GM21723 (cell line): ENCODE data around the gene EDAR.

ENCODE experiments used
- ATAC-seq: cut with Tn5 transposase; IDR thresholded peaks from one replicate; pipeline ENCODE4 v1.9.1; 2021; ENCODE audit warnings: mild to moderate bottlenecking, moderate library complexity; ENCODE audit not compliant: unreplicated experiment

Gene EDAR

DNA sequence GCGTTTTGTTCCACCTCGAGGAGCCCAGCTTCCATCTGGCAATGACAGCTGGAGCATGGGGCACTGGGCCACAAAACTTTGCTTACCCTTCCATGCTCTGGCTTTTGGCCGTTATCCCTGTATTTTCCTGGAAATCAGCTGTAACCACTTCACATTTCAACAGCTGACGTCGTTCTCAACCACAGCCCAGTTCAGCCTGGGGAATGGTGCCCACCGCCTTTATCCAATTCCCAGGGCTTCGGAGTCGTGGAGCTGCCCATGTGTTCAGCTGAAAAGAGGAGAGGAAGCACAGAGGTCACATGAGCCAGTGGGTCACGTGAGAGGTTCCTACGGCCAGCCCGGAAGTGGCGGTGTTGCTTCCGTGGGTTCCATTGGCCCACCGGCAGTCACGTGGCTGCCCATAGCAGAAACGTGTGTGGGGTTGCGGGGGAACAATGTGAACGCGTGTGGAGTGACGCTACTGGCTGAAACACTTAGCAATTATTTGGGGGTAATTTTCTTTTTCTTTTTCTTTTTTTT is 16.7 kb upstream of the EDAR start:
- ATAC-seq: no peak

DNA sequence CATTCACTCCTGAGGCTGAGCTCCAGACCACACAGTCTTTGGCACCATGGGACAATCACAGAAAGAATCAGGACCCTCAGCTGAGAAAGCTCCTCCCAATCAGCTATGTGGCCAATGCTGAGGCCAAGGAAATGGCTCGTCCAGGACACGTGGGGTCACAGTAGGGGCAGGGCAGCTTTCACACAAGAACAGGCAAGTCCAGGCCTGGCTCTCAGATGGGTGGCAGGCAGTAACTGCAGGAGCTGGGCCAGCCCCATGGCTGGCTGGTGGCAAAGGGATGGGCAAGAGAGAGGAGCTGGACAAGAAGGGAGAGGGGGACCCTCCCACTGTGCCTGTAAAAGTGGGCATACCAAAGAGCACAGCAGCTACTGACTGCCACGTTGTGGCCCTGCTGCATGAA is 12.2 kb upstream of the EDAR start:
- no peak for ATAC-seq

DNA sequence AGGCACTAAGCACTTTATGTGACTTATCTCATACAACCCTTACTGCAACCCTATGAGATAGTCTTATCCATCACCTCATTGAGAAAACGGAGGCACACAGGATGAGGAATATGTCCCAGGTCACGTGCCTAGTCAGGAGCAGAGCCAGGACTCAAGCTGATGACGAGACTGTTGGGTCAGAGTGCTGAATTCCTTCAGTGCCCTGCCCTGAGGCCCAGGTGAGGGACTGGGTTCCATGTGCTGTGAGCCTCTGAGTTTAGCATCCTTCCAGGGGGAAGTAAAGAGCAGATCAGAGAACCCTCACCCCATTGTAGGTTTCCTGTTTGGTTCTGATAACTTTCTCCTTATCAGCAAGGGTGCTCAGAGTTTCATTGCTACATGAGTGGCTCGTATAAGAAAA is 11.7 kb upstream of the EDAR start:
- no peak for ATAC-seq

DNA sequence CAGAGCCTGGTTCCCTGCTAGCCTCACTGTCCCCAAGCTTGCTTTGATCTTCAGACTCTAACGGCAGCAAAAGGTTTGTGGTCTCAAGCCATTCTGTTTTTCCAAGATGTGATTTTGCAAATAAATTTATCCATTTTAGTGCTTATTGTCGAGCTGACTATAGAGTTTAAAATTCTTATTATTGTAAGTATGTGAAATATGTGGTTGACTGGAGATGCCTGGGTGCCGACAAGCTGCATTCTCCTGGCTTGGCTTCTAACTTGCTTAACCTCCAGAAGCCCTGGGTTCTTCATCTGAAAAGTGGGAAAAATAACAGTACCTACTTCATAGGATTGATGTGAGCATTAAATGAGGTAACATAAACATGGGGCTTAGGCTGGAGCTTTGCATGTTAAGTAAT is 9.9 kb upstream of the EDAR start:
- no peak for ATAC-seq

DNA sequence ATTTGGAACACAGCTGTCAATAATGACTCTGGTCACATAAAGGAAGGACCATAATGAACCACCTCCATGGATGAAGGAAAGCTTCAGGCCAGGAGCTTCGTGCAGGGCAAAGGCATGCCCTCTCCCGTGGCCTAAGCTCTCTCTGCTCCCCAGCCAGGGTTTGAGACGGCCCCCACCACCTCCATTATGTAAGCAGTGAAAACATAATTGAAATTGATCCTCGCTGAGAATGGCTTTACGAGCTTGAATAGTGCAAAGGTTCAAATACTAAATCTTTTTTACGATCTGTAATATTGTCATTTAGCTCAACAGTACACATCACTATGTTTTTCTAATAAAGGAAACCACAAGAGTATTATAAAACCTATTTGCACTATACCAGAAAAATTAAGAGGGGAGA is 5.2 kb upstream of the EDAR start:
- ATAC-seq: no peak

DNA sequence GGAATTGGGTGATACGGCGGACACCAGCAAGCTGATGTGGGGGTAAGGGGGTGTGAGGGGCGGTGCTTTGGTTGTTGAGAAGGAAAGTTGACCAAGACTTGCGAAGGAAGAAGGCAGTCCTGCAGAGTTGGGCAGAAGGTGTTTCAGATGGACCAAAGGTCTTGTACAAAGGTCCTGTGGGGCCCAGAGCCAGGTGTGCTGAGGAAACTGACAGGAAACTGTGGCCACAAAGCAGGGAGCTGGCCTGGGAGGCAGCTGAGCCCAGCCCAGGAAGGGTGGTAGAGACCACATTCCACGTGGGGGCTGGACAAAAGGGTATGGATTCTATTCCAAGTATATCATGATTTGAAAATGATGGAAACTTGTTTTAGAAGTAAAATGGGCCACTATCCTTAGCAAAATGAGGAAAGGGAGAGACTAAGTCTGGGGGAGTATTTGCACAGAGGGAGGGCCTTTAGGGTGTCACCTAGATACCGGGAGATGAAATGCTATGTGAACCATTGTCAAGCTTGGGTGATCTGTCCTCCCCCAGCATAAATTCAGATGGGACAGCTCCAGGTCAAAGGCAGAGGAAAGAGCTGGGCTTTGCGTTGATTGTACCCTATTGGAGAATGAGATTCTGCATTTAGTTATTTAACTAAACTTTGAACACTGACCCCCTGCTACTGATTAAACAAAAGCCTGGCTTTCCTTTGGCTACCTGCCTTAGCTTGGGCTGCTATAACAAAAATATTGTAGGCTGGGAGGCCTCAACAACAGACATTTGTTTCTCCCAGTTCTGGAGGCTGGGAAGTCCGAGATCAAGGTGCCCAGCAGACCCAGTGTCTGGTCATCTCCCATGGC is 4.3 kb upstream of the EDAR start:
- ATAC-seq: no peak

DNA sequence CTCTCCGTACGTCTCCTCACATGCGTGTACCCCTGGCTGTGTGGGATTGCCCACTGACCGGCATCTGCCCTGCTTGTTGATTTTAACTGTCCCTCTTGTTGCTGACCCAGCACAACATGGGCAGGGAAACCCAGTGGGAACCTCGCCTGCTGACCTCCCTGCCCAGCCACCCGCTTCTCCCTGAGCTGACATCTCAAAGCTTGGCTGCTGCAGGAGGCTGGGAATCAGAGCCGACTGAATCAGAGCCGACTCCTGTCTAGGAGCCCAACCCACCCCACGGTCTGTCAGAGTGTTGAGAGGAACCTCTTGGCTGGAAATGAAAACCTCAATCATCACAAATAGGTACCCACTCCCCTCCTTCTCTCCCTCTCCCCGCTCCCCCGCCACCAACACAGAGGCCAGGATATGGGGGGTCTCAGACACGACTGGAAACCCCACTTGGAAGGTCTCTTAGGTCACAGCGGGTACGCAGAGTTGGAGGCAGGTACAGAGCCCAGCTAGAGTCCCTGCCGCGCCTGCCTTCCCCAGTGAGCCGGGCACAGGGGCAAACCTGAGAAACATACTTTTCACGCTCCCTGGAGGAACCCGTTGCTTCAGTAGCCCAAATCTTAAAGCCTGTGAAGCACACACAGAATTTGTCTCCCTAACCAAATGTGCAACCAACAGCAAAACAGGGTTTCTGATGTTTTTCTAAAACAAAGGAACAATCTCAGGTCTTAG is 784 bp downstream of the EDAR start:
- no peak for ATAC-seq

DNA sequence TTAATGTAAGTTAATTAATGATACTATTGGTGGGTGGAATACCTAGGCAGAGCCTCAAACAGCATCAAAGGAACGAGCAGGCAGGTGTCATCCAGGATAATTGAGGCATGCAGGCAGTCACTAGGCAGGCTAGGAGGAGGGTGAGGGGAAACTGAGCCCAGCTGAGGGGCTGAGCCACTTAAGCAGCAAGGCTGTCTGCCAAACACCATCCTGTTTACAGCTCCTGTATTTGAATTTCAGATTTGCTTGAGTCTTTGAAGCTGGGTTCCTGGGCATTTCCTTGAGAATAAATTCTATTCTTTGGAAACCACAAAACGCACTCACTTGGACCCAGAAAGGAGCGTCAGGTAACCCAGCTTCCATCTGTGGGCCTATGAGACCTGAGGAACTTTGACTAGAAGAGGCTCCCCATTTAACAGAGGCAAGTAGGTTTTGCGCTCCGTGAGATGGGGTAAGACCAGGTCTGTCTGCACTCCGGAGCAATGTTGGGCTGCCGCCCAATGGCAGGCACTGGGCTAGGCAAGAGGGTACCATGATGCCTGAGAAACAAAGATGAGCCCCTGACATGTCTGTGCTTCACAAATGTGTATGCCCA is 2.0 kb downstream of the EDAR start:
- ATAC-seq: no peak

DNA sequence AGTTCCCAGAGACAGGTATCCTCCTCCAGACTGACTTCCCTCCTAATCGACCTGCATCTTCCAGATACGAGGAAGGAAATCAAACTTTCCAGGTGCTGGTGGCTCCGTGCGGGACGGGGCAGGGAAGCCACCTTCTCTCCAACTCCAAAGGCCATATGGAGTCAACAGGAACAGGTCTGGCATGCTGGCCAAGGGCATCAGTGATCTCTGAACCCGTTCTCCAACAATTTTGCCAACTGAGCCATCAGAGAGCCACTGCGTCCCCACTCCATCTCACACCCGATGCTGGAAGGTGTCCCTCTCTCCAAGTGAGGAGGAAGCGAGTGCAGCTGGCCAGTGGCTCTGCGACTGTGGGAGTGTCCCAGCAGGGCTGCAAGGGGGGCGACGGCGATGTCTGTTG is 5.4 kb downstream of the EDAR start:
- no peak for ATAC-seq

DNA sequence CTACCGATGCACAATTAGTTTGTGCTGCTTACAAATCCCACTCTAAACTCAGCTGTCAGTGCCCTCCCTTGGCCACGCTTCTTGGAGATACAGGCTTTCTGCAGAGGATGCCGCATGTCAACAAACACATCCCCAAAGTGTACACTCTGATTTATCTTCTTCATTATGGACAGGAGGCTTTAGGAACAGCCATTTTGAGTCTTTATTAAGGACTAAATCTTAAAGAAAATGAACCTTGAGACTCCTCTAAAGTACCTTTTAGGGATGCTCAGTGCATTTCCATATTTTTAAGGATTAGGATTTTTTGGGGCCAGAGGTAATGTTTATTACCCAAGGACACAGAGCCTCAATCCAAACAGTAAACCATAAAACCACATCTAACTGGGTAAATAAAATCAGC is 6.0 kb downstream of the EDAR start:
- ATAC-seq: no peak

DNA sequence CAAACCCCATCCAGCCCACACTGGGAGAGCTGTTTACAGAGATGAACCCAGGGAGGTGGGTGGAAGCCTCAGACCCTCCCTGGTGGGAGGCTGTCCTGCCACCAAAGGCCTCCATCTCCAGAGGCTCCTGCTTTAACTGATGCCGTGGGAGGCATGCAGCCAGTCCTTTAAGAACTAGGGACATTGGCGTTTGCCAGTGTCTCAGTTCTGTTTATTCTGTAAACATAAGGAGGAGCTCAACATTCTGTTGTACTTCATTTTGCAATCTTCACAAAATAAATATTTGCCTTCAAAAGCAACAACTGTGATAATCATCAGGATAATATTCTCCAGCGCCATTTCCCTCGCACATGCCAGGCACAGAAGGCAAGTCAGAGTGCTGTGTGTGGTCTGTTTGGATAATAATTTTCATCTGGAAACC is 6.8 kb downstream of the EDAR start:
- no peak for ATAC-seq

DNA sequence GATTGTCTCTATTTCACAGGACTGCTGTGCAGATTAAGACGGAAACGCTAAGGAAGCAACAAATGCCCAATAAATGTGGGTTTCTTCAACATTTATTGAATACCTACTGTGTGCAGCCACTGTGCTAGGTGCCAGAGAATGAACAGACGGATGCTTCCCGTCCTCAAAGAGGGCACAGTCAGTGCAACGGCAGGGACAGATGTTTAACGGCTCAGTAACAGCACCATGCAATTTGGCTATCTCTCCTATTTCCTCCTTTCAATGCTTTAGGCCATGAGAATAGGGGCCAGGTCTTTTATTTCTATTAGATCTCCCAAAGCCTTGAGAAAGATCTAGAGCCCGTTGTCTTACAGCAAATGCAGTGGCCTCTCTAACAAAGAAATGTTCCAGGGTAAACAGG is 7.2 kb downstream of the EDAR start:
- no peak for ATAC-seq

DNA sequence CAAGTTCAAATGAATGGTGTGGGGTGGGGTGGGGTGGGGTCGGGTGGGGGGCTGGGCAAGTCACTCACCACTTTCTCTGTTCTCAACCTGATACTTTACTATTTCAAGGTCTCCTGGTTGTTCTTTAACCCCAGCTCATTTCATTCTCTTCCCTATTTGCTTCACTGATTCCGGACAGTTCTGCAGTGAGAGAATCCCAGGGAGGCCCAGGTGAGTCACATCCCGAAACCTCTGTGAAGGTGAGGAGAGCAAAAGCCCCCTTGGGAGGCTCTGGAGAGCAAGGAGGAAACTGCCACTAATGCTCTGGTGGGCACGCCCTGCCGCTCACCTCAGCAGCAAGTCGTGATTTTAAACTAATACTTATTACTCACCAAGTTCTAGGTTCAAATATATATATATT is 8.9 kb downstream of the EDAR start:
- no peak for ATAC-seq

DNA sequence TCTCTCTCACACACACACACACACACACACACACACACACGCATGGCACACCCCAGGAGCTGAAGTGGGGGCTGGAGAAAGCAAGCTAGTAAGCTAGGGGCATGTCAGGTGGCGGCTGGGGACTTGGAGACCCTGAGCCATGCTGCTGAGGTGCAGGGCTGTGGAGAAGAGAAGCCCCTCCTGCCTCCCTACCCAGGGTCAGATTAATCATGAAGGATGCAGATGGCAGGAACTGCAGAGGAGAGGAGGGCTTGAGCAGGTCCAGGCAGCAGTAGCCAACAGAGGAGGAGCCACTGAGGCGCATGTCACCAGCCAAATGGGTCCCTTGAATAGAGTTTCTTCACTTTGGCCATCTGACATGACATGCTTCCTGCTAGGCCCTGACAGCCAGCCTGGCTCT is 9.6 kb downstream of the EDAR start:
- no peak for ATAC-seq

DNA sequence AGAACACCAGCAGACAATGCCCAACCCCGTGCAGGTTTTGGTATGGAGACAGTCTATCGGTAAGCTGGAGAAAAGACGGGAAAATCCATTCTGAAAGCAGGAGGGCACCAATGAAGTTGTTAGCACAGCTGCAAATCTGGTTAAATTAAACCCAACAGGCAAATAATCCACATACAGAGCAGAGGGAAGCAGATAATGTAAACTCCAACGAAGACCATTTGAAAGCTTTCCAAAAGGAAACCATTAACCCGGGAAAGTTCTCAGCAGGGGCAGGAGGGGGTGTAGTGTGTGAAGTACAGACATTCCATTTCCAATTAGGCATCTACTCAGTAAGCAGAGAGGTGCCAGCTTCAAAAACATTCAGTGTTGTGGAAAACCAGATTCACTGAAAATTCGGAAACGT is 10.3 kb downstream of the EDAR start:
- ATAC-seq: no peak

DNA sequence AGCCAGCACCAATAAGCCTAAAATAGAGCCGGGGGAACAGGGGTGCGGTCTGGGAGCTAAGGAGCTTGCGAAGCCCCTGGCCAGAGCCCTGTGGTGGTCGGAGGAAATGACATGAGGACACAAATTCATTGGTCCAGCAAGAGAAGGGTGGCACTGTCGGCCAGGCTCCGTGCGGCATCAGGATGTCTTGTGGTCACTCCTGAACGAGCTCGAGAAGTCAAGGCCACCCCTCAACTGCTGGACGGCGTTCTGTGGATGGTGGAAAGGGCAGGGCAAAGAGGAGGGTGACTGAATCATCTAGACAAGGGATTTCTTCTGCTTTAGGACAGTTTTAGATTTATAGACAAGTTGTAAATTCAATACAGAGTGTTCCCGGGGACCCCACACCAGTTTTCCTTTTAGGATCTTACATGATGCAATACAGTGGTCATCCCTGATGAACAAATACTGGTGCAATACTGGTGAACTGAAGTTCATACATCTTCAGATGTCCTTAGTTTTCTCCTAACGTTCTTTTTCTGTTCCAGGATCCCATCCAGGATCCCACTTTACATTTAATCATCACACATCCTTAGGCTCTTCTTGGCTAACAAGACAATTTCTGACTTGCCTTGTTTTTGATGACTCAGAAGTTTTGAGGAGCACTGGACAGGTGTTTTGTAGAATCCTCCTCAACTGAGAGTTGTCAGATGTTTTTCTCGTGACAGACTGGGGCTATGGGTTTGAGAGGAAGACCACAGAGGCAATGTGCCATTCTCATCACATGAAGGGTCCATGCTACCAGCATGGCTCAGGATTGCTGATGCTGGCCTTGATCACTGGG is 13.2 kb downstream of the EDAR start:
- ATAC-seq: no peak

DNA sequence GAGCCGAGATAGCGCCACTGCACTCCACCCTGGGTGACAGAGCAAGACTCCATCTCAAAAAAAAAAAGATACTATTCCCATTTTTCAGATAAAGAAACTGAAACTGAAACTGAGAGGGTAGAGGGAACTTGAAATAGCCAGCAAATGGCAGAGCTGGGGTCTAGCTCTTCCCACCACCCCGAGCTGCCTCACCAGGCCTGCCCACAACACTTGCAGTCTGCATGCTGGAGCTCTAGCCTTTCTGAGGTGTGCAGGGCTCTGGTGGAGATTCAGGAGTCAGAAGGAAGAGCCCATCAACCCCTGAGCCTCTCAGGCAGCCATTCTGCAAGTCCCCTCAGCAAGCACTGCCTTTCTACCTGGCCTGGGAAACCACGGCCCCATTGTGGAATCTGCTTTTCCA is 14.3 kb downstream of the EDAR start:
- no peak for ATAC-seq

DNA sequence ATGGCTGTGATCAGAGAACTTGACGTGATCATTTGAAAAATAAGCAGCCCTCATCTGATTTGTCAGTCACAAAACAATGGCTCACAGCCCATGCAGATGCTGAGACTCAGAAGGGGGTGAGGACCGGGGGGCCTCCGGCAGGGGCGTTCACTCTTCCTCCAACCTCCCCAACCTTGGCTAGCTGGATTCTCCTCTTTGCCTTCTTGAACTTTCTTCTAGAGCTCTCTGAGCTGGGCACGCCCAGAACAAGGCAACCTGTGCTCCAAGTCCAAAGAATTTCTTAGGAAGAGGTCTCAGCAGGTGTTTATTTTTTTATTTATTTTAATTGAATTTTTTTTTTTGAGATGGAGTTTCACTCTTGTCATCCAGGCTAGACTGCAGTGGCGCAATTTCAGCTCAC is 16.4 kb downstream of the EDAR start:
- no peak for ATAC-seq

DNA sequence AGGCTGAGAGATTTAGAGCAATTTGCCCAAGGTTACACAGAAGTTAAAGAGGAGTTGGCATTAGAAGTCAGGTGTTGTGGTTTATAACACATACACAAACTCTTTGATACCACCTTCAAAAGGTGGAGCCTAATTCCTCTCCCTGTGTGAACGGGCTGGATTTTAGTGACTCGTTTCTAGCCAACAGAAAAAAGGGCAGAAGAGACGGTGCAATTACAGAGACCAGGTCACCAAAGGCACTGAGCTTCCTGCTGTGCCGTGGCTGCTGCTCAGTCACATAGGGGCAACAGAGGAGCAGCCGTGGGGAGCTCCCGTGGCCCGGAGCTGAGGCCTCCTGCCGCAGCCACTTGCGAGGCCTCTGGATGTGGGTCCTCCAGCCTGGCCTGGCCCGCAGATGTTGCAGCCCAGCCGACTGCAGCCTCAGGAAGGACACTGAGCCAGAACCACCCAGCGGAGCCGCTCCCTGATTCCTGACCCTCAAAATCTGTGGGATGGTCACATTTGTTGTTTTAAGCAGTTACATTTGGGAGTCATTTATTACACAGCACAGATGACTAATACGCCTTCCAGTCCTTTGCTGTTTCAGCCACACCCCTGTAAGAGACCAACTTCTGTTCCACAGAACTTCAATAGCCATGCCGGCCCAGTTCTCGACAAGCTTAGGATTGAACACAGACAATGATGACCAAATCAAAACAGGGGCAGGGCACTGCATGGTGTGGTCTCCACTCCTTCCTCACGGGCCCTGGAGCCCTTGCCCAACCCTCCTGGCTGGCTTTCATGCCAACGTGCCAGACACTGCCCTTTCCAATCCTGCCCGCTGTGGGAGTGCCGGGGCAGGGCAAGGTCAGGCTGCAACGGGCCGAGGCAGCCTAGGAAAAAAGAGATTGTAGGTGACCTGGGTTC is 17.1 kb downstream of the EDAR start:
- no peak for ATAC-seq

DNA sequence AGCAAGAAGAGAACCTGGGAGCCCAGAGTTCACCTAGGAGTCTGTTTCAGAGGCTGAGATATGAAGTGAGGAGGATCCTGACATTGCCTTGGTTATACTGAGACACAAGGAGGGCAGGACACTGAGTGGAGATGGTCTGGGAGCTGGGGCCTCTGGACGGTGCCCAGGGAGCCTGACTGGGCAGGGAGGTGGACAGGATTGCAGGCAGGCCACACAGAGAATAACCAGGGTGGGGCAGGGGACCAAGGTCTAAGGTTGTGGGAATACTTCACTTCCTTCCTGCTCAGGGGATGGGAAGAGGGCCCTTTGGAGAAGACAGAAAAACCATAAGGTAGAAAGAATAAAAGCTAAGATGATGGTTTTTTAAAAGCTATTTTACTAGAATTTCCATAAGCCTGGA is 18.7 kb downstream of the EDAR start:
- ATAC-seq: no peak
